B cell (primary cell): ENCODE results near the gene C16orf82.
"Not testable (repeated sequence)": the region's sequence is repeated elsewhere in the genome, so short reads cannot be mapped to it uniquely, and the experiment has no call there.

ENCODE experiments used
- CTCF ChIP-seq: fragments of 200-600 bp; IDR thresholded peaks from one replicate; pipeline ENCODE4 v1.8.0; 2022; ENCODE audit warnings: antibody characterized with exemption, mild to moderate bottlenecking
- EZH2 ChIP-seq: IDR thresholded peaks from 2 replicates; pipeline ENCODE4 v1.6.1; 2012; ENCODE audit warnings: borderline replicate concordance, low read depth, mild to moderate bottlenecking, moderate library complexity, low read length; ENCODE audit not compliant: insufficient read depth, poor library complexity, severe bottlenecking

- TF ChIP-seq CTCF, EZH2: not testable (repeated sequence)
Observed at GRCh38 chr16:27086031-27086430, 19.3 kb downstream of the C16orf82 start.
